KMS-11 (cell line): ENCODE data around the gene AP5M1.
"Not testable (repeated sequence)": the region's sequence is repeated elsewhere in the genome, so short reads cannot be mapped to it uniquely, and the experiment has no call there.

ENCODE experiments used
- H2AFZ ChIP-seq: fragments of 200-600 bp; sonication (generic); 2 replicates; pipeline ENCODE4 v1.6.1; 2016; ENCODE audit warnings: antibody characterized with exemption, mixed run types, low read depth
- H3K27ac ChIP-seq: fragments of 200-600 bp; sonication (generic); 2 replicates; pipeline ENCODE4 v1.6.1; 2016; ENCODE audit warnings: mild to moderate bottlenecking, mixed run types
- H3K27me3 ChIP-seq: fragments of 200-600 bp; sonication (generic); 2 replicates; pipeline ENCODE4 v1.6.1; 2017; ENCODE audit warnings: mild to moderate bottlenecking, low read depth, mixed run types, moderate library complexity; ENCODE audit not compliant: insufficient read depth
- H3K36me3 ChIP-seq: fragments of 200-600 bp; sonication (generic); 2 replicates; pipeline ENCODE4 v1.6.1; 2017; ENCODE audit warnings: mild to moderate bottlenecking, mixed run types; ENCODE audit not compliant: insufficient read depth
- H3K4me1 ChIP-seq: fragments of 200-600 bp; sonication (generic); 2 replicates; pipeline ENCODE4 v1.6.1; 2016; ENCODE audit warnings: mild to moderate bottlenecking, low read depth, mixed run types; ENCODE audit not compliant: poor library complexity, severe bottlenecking
- H3K4me2 ChIP-seq: fragments of 200-600 bp; sonication (generic); 2 replicates; pipeline ENCODE4 v1.7.0; 2016; ENCODE audit warnings: mild to moderate bottlenecking, mixed run types
- H3K4me3 ChIP-seq: fragments of 200-600 bp; sonication (generic); IDR thresholded peaks from 2 replicates; pipeline ENCODE4 v1.6.1; 2017; ENCODE audit warnings: low read depth, low read length, mixed read lengths; ENCODE audit not compliant: insufficient read depth
- H3K79me2 ChIP-seq: fragments of 200-600 bp; sonication (generic); 2 replicates; pipeline ENCODE4 v1.6.1; 2016; ENCODE audit warnings: low read depth, mixed run types; ENCODE audit not compliant: insufficient read depth
- H3K9ac ChIP-seq: fragments of 200-600 bp; sonication (generic); 2 replicates; pipeline ENCODE4 v1.6.1; 2016; ENCODE audit warnings: mild to moderate bottlenecking, mixed run types
- H4K20me1 ChIP-seq: fragments of 200-600 bp; sonication (generic); 2 replicates; pipeline ENCODE4 v1.6.1; 2016; ENCODE audit warnings: mild to moderate bottlenecking, mixed run types; ENCODE audit not compliant: insufficient read depth
- TF ChIP-seq, protein P1 (sequence below): fragments of 200-600 bp; sonication (generic); conservative IDR thresholded peaks from 2 replicates; pipeline ENCODE4 v1.6.1; 2017; ENCODE audit warnings: low read depth, mild to moderate bottlenecking, antibody characterized with exemption, low read length, moderate library complexity, mixed read lengths

The AP5M1 gene, protein sequence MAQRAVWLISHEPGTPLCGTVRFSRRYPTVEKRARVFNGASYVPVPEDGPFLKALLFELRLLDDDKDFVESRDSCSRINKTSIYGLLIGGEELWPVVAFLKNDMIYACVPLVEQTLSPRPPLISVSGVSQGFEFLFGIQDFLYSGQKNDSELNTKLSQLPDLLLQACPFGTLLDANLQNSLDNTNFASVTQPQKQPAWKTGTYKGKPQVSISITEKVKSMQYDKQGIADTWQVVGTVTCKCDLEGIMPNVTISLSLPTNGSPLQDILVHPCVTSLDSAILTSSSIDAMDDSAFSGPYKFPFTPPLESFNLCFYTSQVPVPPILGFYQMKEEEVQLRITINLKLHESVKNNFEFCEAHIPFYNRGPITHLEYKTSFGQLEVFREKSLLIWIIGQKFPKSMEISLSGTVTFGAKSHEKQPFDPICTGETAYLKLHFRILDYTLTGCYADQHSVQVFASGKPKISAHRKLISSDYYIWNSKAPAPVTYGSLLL

DNA sequence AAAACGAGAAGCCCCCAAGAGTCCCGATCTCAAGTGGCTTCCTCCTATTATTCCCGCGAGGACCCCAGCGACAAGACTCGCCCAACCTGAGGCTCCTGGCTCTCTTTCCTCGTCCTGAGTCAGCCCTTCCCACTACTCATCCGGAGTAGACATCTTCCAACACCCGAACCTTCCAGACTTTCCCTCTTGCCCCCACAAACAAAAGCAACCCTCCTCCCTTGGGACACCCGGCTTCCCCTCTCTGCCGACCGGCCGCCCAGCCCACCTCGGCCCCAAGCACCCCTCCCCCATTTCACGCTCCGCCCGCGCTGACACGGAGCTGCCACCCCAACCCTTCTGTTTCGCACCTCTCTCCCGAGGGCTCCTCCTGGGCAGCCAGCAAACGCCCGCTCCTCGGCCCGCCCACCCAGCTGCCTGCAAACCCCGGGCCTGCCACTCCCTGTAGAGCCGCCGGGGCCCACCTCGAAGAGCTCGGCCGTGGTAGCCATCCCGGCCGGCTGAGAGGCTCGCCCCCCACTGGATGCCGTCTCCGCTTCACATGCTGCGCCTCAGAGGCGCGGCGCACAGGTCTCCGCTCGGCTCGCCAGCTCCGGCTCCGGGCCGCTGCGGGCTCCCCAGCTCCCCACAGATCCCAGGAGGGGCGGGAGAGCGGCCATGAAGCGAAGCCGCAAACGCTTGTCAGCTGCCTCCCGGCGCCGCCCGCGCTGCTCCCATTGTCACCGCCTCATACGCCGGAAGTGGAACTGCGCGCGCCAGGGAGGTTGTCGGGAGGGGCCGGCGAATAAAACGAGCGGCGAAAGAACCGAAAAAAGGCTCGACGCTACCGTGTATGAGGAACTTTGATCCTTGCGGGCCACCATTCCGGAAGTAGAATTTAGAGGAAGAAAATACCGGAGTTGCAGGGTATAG, at the start of gene AP5M1, which contains the start of gene EXOC5:
Gene AP5M1 (plus strand): TSS at position 811 of the 909 bp plus-strand sequence. CDS start 344 bp downstream, outside the sequence.
Gene EXOC5 (minus strand): TSS at position 745 of the 909 bp plus-strand sequence. CDS start 257 bp downstream, at position 488.
- no peaks in the 10 kb centered on the region for H3K36me3 ChIP-seq
- no peaks in the 10 kb centered on the region for H3K27me3 ChIP-seq
- TF ChIP-seq, protein P1, sequence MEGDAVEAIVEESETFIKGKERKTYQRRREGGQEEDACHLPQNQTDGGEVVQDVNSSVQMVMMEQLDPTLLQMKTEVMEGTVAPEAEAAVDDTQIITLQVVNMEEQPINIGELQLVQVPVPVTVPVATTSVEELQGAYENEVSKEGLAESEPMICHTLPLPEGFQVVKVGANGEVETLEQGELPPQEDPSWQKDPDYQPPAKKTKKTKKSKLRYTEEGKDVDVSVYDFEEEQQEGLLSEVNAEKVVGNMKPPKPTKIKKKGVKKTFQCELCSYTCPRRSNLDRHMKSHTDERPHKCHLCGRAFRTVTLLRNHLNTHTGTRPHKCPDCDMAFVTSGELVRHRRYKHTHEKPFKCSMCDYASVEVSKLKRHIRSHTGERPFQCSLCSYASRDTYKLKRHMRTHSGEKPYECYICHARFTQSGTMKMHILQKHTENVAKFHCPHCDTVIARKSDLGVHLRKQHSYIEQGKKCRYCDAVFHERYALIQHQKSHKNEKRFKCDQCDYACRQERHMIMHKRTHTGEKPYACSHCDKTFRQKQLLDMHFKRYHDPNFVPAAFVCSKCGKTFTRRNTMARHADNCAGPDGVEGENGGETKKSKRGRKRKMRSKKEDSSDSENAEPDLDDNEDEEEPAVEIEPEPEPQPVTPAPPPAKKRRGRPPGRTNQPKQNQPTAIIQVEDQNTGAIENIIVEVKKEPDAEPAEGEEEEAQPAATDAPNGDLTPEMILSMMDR: no peak
- H3K9ac ChIP-seq: peak within 1 kb of the TSS; percentile 81
- peak within 1 kb of the TSS; percentile 97 for H3K27ac ChIP-seq
- peak within 1 kb of the TSS; percentile 81 for H2AFZ ChIP-seq
- H3K79me2 ChIP-seq: peaks cover 60% of the 10 kb centered on the region; the same call in 1 of the 2 replicates
- no peak within 1 kb of the TSS for H3K4me3 ChIP-seq
- peaks cover 29% of the 10 kb centered on the region for H3K4me1 ChIP-seq
- peak within 1 kb of the TSS; percentile 51 for H3K4me2 ChIP-seq
- no peaks in the 10 kb centered on the region for H4K20me1 ChIP-seq

DNA sequence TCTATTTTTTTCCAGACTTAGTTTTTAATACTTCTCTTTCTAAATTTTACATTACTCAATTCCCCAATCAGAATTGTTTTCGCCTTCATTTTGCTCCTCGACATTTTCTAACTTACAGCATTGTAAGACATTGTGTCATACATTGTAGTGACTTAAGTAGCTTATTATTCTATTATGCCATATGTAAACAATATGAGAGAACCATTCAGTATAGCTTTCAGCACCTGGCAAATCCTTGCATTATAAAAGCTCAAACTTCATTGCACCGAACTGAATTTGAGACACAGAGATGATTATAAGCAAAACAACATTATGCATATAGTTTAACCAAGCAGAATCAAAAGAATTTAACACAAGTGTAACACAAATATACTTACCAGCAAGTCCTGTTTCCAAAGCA, 46.8 kb upstream of the AP5M1 start:
- Histone ChIP-seq H3K79me2 (no peaks in the 10 kb centered on the region), H2AFZ (no peak overlapping the region), H3K27ac (no peak overlapping the region), H3K4me3 (no peak overlapping the region), H3K36me3 (no peaks in the 10 kb centered on the region), H3K9ac (no peak overlapping the region), H3K27me3 (no peaks in the 10 kb centered on the region), H4K20me1 (no peaks in the 10 kb centered on the region), H3K4me1 (no peaks in the 10 kb centered on the region), H3K4me2 (no peak overlapping the region)
- TF ChIP-seq, protein P1: no peak

DNA sequence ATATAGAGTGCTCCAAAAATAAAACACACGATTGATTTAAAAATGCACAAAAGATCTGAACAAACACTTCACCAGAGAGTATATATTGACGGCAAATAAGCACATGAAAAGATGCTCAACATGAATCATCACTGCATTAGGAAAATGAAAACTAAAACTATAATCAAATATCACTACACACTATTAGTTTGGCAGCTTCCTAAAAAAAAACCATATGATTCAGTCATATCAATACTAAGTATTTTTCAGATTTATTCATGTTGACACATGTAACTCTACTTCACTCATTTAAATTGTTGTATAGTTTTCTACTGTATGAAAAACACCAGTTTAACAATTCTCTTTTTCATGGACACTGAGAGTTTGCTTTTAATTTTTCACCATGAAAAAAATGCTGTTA, 41.7 kb upstream of the AP5M1 start:
- Histone ChIP-seq H3K9ac (no peak overlapping the region), H3K36me3 (no peaks in the 10 kb centered on the region), H3K79me2 (no peaks in the 10 kb centered on the region), H3K4me2 (no peak overlapping the region), H3K4me3 (no peak overlapping the region), H3K27ac (no peak overlapping the region), H2AFZ (no peak overlapping the region), H3K27me3 (no peaks in the 10 kb centered on the region), H3K4me1 (no peaks in the 10 kb centered on the region), H4K20me1 (no peaks in the 10 kb centered on the region)
- TF ChIP-seq, protein P1: no peak

DNA sequence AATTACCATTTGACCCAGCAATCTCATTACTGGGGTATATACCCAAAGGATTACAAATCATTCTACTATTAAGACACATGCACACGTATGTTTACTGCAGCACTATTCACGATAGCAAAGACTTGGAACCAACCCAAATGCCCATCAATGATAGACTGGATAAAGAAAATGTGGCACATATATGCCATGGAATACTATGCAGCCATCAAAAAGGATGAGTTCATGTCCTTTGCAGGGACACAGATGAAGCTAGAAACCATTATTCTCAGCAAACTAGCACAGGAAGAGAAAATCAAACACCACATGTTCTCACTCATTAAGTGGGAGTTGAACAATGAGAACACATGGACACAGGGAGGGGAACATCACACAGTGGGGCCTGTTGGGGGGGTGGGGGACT, 40.5 kb upstream of the AP5M1 start:
- not testable (repeated sequence) for H4K20me1 ChIP-seq, H3K4me1 ChIP-seq, H3K79me2 ChIP-seq, H3K4me2 ChIP-seq, H2AFZ ChIP-seq, H3K36me3 ChIP-seq, H3K4me3 ChIP-seq, H3K27ac ChIP-seq, H3K9ac ChIP-seq, H3K27me3 ChIP-seq
